ENCODE data around the gene SCYGR8. TPM values are rescaled to one million over a fixed set of nuclear protein-coding genes. Genes with fewer than 3 reads are reported as not detected.

Gene SCYGR8
- total and polyA plus RNA-seq, 2 of the 8 experiments (the other 6 are each of a cell fraction or from before 2014, with no cell fraction given), result not detected

DNA sequence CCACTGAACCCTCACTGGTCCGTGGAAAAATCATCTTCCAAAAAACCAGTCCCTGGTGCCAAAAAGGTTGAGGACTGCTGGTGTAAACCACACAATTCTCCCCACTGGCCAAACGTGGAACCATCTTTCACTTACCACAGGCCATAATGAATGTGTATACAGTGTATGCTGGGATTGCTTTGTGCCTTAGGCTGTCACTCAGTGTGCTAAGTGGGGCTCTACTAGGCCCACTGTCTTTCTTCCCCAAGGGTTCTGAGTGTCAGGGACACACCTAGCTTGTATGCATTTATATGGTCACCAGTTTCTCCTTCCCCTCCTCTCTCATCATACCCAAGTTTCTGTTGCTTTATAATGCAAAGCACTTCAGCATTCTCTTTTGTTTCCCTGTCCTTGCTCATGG is 27.2 kb downstream of the SCYGR8 start:
- H3K9ac ChIP-seq (replicated peaks in 1 of 4; ENCODE audit: extremely low read depth in 1 of 4, low read depth in 3 of 4, low read length in 3 of 4), result no peak overlapping the region
- H2BK20ac ChIP-seq (ENCODE audit: low read length), result peak overlapping the region; percentile 11; the same call in 1 of the 2 replicates
- ChIA-PET POLR2A (ENCODE audit: partially characterized antibody) (no interaction called here), CTCF (ENCODE audit: partially characterized antibody) (interaction anchor here (0.7 to 3.5 kb wide), 13 partner anchors 10 to 889 kb away, joined by 3 to 38 read pairs (median 4); partner anchors contain the start of gene DAW1)
- no peak overlapping the region for H3K4me3 ChIP-seq (ENCODE audit: extremely low read depth in 1 of 4, insufficient read depth in 2 of 4, low read depth in 3 of 4, low read length in 4 of 4)
- DNase-seq (ENCODE audit: low read depth in 1 of 2, low spot score in 2 of 2), result no peak
- no peak overlapping the region for H4K8ac ChIP-seq (ENCODE audit: extremely low read depth, insufficient read depth, low read length)
- 0 out of 2 replicates have a peak overlapping the region, but pooled peaks have one; percentile 3 for H2AK5ac ChIP-seq (ENCODE audit: low read depth, low read length)
- H3K4ac ChIP-seq (replicated peaks; ENCODE audit: insufficient read length, low read depth, low read length), result no peak overlapping the region
- no peak overlapping the region for H3K23ac ChIP-seq (ENCODE audit: insufficient read length)
- no peak overlapping the region for H2BK15ac ChIP-seq (ENCODE audit: low read length)
- H3K9me3 ChIP-seq (ENCODE audit: insufficient read depth in 2 of 2, low read depth in 1 of 2, low read length in 1 of 2), result no peaks in the 10 kb centered on the region
- H3K4me1 ChIP-seq (replicated peaks in 1 of 4; ENCODE audit: control insufficient read depth in 3 of 4, insufficient read depth in 4 of 4, low read length in 3 of 4), result peaks cover 1 to 8% (median 3%) of the 10 kb centered on the region in 4 experiments; a peak in 3 of 7 replicates
- H3K4me2 ChIP-seq (ENCODE audit: insufficient read depth in 1 of 2, low read depth in 2 of 2, low read length in 2 of 2), result no peak overlapping the region
- H3K23me2 ChIP-seq (ENCODE audit: low read depth, low read length), result no peaks in the 10 kb centered on the region; the same call in 1 of the 2 replicates
- peak overlapping the region; percentile 11 for H4K91ac ChIP-seq (replicated peaks; ENCODE audit: insufficient read length, low read length)
- no peaks in the 10 kb centered on the region for H3K36me3 ChIP-seq (ENCODE audit: control insufficient read depth in 2 of 4, insufficient read depth in 4 of 4, low read length in 3 of 4)
- H3K18ac ChIP-seq (ENCODE audit: extremely low read depth, low read length), result no peak overlapping the region
- no peaks in the 10 kb centered on the region for H3K79me1 ChIP-seq (ENCODE audit: low read depth, low read length)
- peak overlapping the region; percentile 29 for H2BK120ac ChIP-seq (replicated peaks; ENCODE audit: low read depth, low read length)
- no peak overlapping the region for H3K27ac ChIP-seq (ENCODE audit: low read depth, low read length)
- H3K14ac ChIP-seq (ENCODE audit: insufficient read length), result no peak overlapping the region
- no peak overlapping the region; the same call in 1 of the 2 replicates for H2BK5ac ChIP-seq (ENCODE audit: low read depth, low read length)
- 0 out of 2 replicates have a peak overlapping the region, but pooled peaks have one; percentile 57 for H2AFZ ChIP-seq (ENCODE audit: low read length)
- H3K56ac ChIP-seq (replicated peaks; ENCODE audit: insufficient read length, low read depth, low read length), result no peak overlapping the region
- WGBS, 2 experiments (ENCODE audit: extremely low coverage in 1 of 2, insufficient coverage in 1 of 2, insufficient read length in 1 of 2, insufficient replicate concordance in 2 of 2, low coverage in 1 of 2, low lambda C conversion rate in 2 of 2, missing lambda C conversion rate in 1 of 2), result 71% methylated on average over 2 of the region's 2 CpGs; no CpG with 5 or more reads in 1 of the 2 experiments
- H2BK12ac ChIP-seq (ENCODE audit: low read depth, low read length), result peak overlapping the region; percentile 62; the same call in 1 of the 2 replicates
- no peaks in the 10 kb centered on the region for H3K27me3 ChIP-seq (replicated peaks in 1 of 4; ENCODE audit: control insufficient read depth in 3 of 4, extremely low read depth in 1 of 4, insufficient read depth in 3 of 4, low read length in 3 of 4)
- H3K79me2 ChIP-seq (ENCODE audit: control insufficient read depth in 1 of 2, insufficient read depth in 2 of 2, low read length in 2 of 2), result no peaks in the 10 kb centered on the region
- H4K20me1 ChIP-seq (replicated peaks in 1 of 2; ENCODE audit: control insufficient read depth in 1 of 2, insufficient read depth in 2 of 2, low read length in 2 of 2), result no peaks in the 10 kb centered on the region
- H4K5ac ChIP-seq (ENCODE audit: insufficient read length, low read depth, low read length), result no peak overlapping the region
- FAIRE-seq, result no peak
- TF ChIP-seq RNF2 (IDR thresholded peaks at IDR 0.05; ENCODE audit: borderline replicate concordance, low read depth, low read length, missing control alignments, poor library complexity, severe bottlenecking) (no peak), BACH1 (IDR thresholded peaks at IDR 0.05; ENCODE audit: low read length) (no peak), NANOG (IDR thresholded peaks at IDR 0.05; ENCODE audit: insufficient read depth, low read depth, low read length, poor library complexity, severe bottlenecking) (no peak), RXRA (IDR thresholded peaks at IDR 0.05; ENCODE audit: insufficient read depth, low read depth, low read length) (no peak), POU5F1 (IDR thresholded peaks at IDR 0.05; ENCODE audit: low read depth, low read length) (no peak), ZNF274 (IDR thresholded peaks at IDR 0.05; ENCODE audit: borderline replicate concordance, extremely low read depth, low read length) (no peak), SIN3A (conservative IDR thresholded peaks at IDR 0.05 in 1 of 2, IDR thresholded peaks at IDR 0.05 in 1 of 2; ENCODE audit: low read depth in 1 of 2, low read length in 2 of 2) (no peak), SIX5 (IDR thresholded peaks at IDR 0.05; ENCODE audit: low read depth, low read length) (no peak)
